ENCODE data around the gene SLC46A3. TPM values are rescaled to one million over a fixed set of nuclear protein-coding genes. Genes with fewer than 3 reads are reported as not detected.
"Not testable (repeated sequence)": the region's sequence is repeated elsewhere in the genome, so short reads cannot be mapped to it uniquely, and the experiment has no call there.

The SLC46A3 gene
- total RNA-seq, 1 donor from 2014 or later, result 10.1 TPM

DNA sequence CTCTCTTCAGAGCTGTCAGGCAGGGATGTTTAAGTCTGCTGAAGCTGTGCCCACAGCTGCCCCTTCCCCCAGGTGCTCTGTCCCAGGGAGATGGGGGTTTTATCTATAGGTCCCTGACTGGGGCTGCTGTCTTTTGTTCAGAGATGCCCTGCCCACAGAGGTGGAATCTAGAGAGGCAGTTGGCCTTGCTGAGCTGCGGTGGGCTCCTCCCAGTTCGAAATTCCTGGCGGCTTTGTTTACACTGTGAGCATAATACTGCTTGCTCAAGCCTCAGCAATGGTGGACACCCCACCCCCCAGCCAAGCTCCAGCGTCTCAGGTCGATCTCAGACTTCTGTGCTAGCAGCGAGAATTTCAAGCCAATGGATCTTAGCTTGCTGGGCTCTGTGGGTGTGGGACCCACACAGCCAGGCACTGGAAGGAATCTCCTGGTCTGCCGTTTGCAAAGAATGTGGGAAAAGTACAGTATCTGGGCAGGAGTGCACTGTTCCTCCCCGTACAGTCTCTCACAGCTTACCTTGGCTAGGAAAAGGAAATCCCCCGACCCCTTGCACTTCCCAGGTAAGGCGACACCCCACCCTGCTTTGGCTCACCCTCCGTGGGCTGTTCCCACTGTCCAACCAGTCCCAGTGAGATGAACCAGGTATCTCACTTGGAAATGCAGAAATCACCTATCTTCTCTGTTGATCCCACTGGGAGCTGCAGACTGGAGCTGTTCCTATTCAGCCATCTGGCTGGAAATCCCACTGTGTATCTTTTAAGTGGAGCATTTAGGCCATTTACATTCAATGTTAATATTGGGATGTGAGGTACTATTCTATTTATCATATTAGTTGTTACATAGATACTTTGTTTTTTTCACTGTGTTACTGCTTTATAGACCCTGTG, 24.9 kb downstream of the SLC46A3 start:
- intact Hi-C loops (cut with DNase I); ATAC-seq; DNase-seq (ENCODE audit: low spot score): not testable (repeated sequence)

DNA sequence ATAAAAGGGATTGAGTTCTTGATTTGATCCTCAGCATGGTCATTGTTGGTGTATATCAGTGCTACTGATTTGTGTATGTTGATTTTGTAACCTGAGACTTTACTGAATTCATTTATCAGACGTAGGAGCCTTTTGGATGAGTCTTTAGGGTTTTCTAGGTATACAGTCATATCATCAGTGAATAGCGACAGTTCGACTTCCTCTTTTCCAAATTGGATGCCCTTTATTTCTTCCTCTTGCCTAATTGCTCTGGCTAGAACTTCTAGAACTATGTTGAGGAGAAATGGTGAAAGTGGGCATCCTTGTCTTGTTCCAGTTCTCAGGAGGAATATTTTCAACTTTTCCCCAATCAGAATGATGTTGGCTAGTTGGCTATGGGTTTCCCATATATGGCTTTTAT, 32.9 kb downstream of the SLC46A3 start:
- intact Hi-C loops (cut with DNase I), result no loop called here
- no peak for ATAC-seq
- DNase-seq (ENCODE audit: low spot score), result no peak

DNA sequence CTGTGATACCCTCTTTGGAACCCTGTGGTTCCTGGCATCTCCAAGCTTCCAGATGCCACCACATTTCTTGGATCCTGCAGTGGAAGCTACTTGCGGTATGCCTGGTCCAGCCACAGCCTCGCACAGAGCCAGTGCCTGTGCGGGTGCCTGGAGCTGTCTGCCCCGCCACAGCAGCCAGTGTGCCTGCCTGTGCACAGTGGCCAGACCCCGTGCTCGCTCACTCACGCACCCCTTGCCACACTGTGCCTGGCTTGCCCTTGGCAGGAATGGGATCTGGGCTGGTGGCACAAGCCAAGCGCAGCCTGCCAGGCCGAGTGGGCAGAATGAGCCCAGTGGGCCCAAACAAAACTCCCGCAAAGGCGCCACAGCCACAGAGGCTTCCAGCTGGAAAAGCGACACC, 33.7 kb downstream of the SLC46A3 start:
- no peak for DNase-seq (ENCODE audit: low spot score)
- no peak for ATAC-seq
- intact Hi-C loops (cut with DNase I), result no loop called here

DNA sequence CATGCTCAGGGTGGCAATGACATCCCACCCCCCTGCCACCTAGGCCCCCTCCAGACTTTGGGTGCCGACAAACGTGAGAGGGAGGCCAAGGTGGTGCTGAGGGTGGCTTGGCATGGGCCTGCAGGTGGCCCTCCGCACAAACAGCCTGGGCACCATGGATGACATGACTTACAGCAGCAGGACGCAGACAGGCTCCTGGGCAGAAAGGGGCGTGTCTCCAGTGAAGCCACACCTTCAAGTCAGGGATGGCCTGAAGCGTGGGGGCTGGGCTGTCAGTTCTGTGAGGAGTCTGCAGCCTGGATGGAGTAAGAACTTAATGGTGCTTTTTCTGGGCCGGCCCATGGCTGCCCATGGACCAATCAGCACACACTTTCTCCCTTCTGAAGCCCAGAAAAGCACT, 34.5 kb downstream of the SLC46A3 start:
- ATAC-seq (no peak), DNase-seq (ENCODE audit: low spot score) (no peak)
- intact Hi-C loops (cut with DNase I), result no loop called here

DNA sequence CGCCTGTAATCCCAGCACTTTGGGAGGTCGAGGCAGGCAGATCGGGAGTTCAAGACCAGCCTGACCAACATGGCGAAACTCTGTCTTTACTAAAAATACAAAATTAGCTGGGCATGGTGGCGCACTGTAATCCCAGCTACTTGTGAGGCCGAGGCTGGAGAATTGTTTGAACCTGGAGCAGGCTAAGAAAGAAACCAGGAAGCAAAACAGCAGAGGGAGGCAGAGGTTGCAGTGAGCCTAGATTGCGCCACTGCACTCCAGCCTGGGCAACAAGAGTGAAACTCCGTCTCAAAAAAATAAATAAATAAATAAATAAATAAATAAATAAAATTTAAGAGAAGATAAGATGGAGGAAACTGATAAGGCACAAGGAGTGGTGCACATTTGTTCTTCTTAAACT, 35.6 kb downstream of the SLC46A3 start:
- ATAC-seq; intact Hi-C loops (cut with DNase I); DNase-seq (ENCODE audit: low spot score): not testable (repeated sequence)

DNA sequence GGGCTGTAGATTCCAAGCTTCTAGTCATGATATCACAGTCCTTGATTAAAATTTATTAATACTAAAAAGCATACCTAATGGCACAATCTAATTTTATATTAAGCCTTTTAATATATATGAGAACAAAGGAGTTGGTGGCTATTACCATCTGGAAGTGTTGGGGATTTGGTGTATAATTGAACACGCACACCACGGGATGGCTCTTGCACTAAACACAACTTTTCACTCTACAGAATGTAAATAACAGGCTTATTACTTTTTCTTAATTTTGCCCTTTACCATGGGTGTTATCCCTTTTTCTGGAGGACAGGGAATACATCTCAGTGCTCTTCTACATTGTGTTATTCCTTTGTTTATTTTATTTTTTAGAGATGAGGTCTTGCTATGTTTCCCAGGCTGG, 38.2 kb downstream of the SLC46A3 start:
- ATAC-seq, result no peak
- no peak for DNase-seq (ENCODE audit: low spot score)
- intact Hi-C loops (cut with DNase I), result no loop called here

DNA sequence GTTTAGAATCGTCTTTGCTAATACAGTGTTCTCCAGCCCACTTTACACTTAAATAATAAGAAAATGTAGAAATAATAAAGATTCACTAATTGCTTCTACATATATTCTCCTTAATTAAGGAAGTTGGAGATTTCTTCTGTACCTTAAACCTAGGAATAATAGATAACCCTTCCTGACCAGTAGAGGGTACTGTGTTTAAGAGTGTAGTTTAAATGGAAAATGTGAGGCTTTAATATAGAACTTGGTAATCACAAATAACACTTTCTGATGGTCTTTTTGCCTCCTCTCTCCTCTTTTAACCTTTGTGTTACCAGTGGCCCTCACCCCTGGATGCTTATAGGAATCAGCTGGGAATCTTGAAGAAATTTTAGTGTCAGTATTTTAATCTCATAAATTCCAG, 39.1 kb downstream of the SLC46A3 start:
- ATAC-seq (no peak), DNase-seq (ENCODE audit: low spot score) (no peak)
- intact Hi-C loops (cut with DNase I), result no loop called here

DNA sequence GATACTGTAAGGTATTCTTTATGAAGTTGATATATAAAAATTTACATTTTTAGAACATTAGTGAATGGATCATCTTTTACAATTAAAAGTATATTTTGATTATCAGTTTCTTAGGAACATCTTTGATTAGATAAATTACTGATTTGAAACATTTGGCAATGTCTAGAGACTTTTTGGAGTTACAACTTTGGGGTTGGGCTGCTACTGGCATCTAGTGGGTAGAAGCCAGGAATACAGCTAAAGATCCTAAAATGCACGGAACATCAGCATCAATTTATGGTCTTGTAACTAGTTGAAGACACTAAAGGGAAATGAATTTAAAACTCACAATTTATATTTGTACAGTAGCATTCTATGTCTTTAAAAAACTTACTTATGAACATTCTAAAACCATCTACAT, 40.0 kb downstream of the SLC46A3 start:
- no peak for ATAC-seq
- DNase-seq (ENCODE audit: low spot score), result no peak
- intact Hi-C loops (cut with DNase I), result no loop called here

DNA sequence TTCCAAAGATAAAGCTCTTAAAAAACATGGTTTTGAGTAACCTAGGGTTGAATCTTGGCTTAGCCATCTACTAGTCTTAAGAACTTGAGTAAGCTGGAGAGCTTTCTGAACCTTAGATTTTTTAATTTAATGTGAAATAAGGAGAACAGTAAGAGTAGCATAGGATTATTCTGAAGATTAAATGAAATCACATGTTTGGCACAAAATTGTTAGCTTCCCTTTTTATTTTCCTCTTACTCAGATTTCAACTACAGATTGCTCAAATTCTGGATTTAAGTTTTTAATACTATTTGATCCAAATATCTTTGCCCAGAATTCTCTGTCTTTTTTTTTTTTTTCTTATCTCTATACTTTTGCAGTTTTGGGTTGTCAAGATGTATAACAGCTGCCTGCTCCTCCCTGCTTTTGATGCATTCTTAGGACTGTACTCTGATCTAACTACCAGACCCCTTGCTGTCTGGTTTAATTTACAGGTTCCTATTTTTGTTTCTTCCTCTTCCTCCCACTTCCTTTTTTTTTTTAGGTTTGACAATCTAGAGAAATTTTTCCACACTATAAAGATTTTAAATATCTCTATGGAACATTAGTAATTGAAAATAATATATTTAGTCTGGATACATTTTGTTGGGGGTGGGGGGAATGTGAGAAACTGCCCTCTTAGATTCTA, 47.5 kb downstream of the SLC46A3 start:
- intact Hi-C loops (cut with DNase I), result no loop called here
- DNase-seq (ENCODE audit: low spot score), result no peak
- no peak for ATAC-seq

DNA sequence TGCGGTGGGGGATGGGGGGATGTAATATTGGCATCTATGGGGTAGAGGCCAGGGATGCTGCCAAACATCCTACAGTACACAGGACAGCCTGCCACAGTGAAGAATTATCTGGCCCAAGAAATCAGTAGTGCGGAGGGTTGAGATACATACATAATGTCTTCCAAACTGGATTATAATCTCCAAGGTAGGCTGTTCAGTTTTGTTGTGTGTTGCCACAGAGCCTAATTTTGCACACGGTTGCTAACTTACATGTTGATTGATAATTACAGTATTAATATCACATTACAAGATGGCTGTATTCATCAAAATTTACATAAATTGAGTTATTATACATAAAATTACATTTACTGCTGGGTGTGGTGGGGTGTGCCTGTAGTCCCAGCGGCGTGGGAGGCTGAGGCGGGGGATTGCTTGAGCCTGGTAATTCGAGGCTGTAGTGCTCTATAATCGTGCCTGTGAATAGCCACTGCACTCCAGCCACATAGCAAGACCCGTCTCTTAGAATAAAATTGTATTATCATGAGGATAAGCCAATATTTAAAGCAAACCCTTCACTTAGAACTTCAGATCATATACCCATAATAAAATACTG, 51.8 kb downstream of the SLC46A3 start:
- ATAC-seq (no peak), DNase-seq (ENCODE audit: low spot score) (no peak)
- intact Hi-C loops (cut with DNase I), result no loop called here

DNA sequence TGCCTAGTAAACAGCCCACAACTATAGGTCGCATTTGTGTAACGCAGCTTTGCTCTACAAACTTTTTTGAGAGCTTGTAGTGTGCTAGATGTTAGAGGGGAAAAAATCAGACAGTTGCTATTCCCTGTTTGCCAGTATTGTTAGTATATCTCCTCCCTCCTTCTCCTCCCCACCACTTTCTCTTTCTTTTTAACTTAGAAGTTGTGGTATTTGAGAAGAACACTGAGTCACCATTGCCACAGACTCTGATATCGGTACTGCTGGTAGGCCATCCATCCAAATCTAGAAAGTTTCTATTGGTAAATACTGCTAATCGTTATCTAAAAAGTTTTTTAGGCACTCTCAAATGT, 59.2 kb downstream of the SLC46A3 start:
- ATAC-seq (no peak), DNase-seq (ENCODE audit: low spot score) (no peak)
- intact Hi-C loops (cut with DNase I), result no loop called here

DNA sequence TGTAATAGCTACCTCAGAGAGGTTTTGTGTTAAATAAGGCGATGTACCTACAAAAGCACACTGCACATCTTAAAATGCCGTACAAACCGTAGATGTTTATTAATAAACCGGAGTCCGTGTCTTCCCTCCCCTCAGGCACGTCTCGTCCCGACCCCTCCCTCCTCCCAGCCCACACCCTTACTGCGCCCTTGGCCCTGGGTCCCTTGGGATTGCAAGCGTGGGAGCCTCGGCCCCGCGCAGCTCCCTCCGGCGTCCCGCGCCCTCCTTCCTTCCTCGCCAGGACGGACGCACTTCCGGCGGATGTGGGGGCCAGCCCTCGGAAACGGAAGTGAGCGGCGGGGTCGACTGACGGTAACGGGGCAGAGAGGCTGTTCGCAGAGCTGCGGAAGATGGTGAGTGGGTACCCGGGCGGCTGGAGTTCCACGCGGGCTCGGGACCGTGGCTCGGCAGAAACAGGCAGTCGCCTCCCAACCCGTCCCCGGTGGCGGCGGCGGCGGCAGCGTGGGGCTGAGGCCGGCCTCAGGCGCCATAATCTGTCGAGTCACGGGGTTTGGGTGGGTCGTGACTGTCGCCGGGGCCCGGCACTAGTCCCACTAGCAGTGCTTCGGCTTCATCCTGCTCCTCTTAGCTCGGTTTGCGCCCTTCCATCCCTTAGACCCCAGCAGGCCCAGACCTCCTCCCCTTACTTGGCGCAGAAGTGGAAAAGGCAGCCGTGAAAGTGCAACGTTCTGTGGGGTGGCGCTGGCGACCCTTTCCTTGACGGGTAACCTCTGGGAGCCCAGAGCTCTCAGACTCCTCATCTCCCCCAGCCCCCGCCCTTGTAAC, 59.8 kb downstream of the SLC46A3 start, which contains the start of gene POMP:
POMP (plus strand) TSS at position 335 of the 825 bp plus-strand sequence; CDS start at position 390, 55 bp downstream.
- DNase-seq (ENCODE audit: low spot score) (peak; percentile 96), ATAC-seq (peak; percentile 99)
- intact Hi-C loops (cut with DNase I), result no loop called here

DNA sequence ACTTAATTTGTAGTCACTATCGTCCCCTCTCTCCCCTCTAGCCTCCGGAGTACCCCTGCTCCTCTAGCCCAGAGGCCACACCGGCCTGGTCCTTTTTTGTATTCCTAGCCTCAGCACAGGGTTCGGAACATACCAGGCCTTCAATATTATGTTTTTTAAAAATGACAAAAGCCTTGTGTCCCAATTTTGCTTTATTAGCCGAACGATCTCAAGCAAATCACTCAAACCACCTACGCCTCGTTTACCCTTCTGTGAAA, 60.3 kb downstream of the SLC46A3 start:
- intact Hi-C loops (cut with DNase I), result no loop called here
- peak; percentile 49 for ATAC-seq
- no peak for DNase-seq (ENCODE audit: low spot score)

DNA sequence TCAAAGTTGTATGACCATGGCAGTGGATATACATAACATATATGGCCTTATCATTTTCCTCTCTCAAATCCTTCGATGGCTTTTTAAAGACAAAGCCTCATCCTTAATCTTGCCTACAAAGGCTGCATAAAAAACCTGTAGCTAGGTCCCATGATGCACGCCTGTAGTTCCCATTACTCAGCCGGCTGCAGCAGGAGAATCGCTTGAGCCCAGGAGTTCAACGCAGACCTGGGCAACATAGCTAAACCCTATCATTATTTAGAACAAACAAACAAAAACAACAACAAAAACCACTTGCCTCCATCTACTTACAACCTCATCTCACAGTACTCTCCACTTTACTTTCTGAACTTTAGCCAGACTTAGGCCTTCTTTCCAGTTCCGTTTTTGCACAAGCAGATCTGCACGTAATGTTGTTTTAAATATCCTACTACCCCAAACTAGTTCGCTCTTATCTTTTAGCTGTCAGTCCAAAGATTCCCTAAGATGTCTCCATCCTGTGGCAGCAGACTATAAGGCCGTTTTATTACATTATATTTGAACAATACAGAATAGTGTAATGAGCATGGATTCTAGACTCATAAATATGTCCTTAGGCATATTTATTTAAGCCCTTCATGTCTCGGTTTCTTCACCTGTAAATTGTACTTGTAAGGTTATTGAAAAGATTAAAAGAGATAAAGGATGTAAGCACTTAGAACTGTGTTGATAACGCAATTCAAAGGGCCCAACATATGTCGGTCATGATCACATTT, 60.8 kb downstream of the SLC46A3 start:
- ATAC-seq, result peak; percentile 23
- intact Hi-C loops (cut with DNase I), result no loop called here

DNA sequence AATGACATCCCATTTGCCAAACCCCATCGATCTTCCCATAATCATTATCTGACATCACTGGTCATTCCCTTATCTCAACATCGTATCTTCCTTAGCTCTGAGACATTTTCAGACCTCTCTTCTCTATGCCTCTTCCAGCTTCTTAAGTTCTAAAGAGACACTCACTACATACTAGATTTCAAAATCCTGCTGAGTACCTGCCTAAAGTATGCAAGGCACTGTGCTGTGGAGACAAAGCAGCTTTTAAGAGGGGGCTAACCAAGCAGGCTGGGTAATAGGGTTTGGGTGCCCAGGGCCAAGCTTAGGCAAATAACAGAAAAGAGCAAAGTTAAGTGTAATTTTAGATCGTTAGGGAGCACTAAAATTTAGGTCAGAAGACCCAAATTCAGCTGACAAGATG, 63.2 kb downstream of the SLC46A3 start:
- DNase-seq (ENCODE audit: low spot score), result no peak
- no peak for ATAC-seq
- intact Hi-C loops (cut with DNase I), result no loop called here

More for the DNA sequence above, 60.8 kb downstream of the SLC46A3 start:
- no peak for DNase-seq (ENCODE audit: low spot score)

DNA sequence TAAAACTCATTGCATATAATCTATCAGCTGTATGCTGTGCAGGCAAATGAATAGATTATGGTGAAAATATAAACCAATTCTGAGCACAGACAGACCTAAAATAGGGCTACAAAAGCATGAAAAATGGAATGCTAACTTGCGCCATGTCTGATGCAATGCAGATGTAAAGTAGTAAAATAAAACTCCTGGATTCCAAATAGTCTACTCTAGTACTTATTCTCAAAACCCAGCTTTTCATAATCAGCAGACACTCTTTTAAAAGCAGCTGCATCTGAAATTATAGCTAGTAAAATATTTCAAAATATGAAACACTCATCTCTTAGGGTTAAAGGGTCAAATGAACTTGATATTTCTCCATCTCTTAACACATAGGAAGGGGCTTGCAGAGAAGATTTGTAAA, 64.5 kb downstream of the SLC46A3 start:
- no peak for DNase-seq (ENCODE audit: low spot score)
- no peak for ATAC-seq
- intact Hi-C loops (cut with DNase I), result no loop called here

DNA sequence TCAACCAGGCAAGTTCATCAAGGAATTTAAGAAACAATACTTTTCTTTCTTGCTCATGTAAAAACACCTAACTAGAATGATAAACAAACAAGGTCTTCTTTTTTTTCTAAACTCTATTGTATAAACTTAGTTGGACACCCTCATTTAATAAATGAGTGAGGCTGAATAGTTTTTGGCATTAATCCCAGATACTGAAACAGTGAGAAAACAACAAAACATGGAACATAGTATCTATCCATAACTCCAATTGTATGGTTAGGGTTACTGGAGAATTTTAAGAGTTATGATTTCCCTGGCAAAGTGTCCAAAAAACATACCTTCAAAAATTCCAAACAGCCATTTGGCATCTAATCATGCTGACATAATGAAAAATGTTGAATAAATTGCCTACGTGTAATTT, 65.7 kb downstream of the SLC46A3 start:
- DNase-seq (ENCODE audit: low spot score), result no peak
- ATAC-seq, result no peak
- intact Hi-C loops (cut with DNase I), result no loop called here

DNA sequence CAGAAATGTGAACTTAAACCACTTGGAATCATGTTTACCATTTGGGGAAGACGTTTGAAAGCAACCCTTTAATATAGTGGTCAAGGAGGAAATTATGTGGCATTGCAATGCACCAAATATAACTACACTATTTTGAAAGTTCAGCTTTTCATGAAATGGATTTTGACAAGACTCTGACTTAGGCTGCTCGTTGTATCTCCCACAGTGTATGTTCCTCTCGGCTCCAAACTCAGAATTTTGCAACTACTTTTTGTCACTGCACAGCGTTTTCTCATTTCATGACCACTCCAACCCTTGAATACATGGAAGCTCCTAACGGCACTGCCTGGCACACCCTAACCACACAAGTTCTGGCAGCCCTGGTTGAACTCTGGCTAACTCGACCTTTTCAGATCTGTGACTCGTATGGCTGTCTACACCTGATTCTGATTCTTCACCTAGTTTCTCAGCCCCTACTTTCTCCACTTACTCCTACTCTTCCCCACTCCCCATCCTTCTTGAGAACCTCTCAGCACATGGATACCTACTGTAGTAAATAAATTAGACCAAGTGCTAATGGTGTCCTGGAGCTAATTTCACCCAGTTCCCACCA, 66.9 kb downstream of the SLC46A3 start:
- DNase-seq (ENCODE audit: low spot score) (no peak), ATAC-seq (no peak)
- intact Hi-C loops (cut with DNase I), result no loop called here

DNA sequence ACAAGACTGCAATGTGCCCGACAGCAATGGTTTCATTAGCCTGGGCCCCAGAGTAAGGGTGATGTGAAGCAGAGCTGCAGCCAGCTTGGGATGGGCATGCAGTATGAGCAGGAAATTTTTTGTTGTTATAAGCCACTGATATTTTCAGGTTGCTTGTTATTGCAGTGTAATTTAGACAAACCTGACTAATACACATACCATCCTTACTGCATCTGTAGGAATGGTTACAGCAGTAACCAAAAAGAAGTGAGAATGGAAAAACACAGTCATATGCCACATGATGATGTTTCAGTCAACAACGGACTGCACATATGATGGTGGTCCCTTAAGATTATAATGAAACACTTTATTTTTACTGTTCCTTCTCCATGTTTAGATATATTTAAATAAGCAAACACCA, 68.5 kb downstream of the SLC46A3 start:
- ATAC-seq (no peak), DNase-seq (ENCODE audit: low spot score) (no peak)
- intact Hi-C loops (cut with DNase I), result no loop called here
